H9 (cell line): ENCODE results near the gene NEDD4. TPM values are rescaled to one million over a fixed set of nuclear protein-coding genes. Genes with fewer than 3 reads are reported as not detected.

Experiments
- DNase-seq: peaks from one replicate; pipeline ENCODE4 v3.0.0-alpha.2; 2017
- H2AFZ ChIP-seq: one replicate; pipeline ENCODE4 v1.6.1; 2013; ENCODE audit warnings: mild to moderate bottlenecking, low read length, control low read depth, moderate library complexity
- H2AK5ac ChIP-seq: 2 replicates; pipeline ENCODE4 v1.6.1; 2013; ENCODE audit warnings: low read length, control low read depth, mixed read lengths; ENCODE audit not compliant: insufficient read length
- H2BK120ac ChIP-seq: one replicate; pipeline ENCODE4 v1.6.1; 2013; ENCODE audit warnings: low read depth, mild to moderate bottlenecking, low read length, control low read depth, inconsistent platforms; ENCODE audit not compliant: poor library complexity, severe bottlenecking
- H2BK12ac ChIP-seq: 2 replicates; pipeline ENCODE4 v1.6.1; 2013; ENCODE audit warnings: low read length, control low read depth, mixed read lengths, low read depth; ENCODE audit not compliant: insufficient read length
- H2BK15ac ChIP-seq: 2 replicates; pipeline ENCODE4 v1.6.1; 2013; ENCODE audit warnings: low read depth, low read length, control low read depth
- H2BK20ac ChIP-seq: one replicate; pipeline ENCODE4 v1.6.1; 2013; ENCODE audit warnings: low read depth, mild to moderate bottlenecking, low read length, control low read depth, inconsistent platforms; ENCODE audit not compliant: poor library complexity, severe bottlenecking
- H2BK5ac ChIP-seq: 2 replicates; pipeline ENCODE4 v1.6.1; 2013; ENCODE audit warnings: low read length, control low read depth, mixed read lengths; ENCODE audit not compliant: insufficient read length
- H3K14ac ChIP-seq: 2 replicates; pipeline ENCODE4 v1.6.1; 2013; ENCODE audit warnings: low read length, control low read depth; ENCODE audit not compliant: insufficient read depth
- H3K18ac ChIP-seq: 2 replicates; pipeline ENCODE4 v1.6.1; 2013; ENCODE audit warnings: low read depth, mild to moderate bottlenecking, mixed read lengths, low read length, control low read depth; ENCODE audit not compliant: insufficient read length
- H3K23ac ChIP-seq: 2 replicates; pipeline ENCODE4 v1.6.1; 2013; ENCODE audit warnings: low read length, control low read depth, mixed read lengths, low read depth; ENCODE audit not compliant: insufficient read length
- H3K23me2 ChIP-seq: 2 replicates; pipeline ENCODE4 v1.6.1; 2013; ENCODE audit warnings: low read depth, mild to moderate bottlenecking, mixed read lengths, low read length, control low read depth; ENCODE audit not compliant: insufficient read length, poor library complexity, severe bottlenecking
- H3K27ac ChIP-seq: 2 replicates; pipeline ENCODE4 v1.5.1; 2013; ENCODE audit warnings: low read length, control low read depth, mixed read lengths, low read depth; ENCODE audit not compliant: insufficient read length
- H3K27me3 ChIP-seq: 2 replicates; pipeline ENCODE4 v1.6.1; 2013; ENCODE audit warnings: low read length, control low read depth, inconsistent platforms; ENCODE audit not compliant: insufficient read depth
- H3K4ac ChIP-seq: 2 replicates; pipeline ENCODE4 v1.6.1; 2013; ENCODE audit warnings: low read depth, mild to moderate bottlenecking, control low read depth, inconsistent platforms, low read length, moderate library complexity
- H3K4me1 ChIP-seq: 2 replicates; pipeline ENCODE4 v1.6.1; 2013; ENCODE audit warnings: low read length, control low read depth, inconsistent platforms; ENCODE audit not compliant: insufficient read depth
- H3K4me2 ChIP-seq: 2 replicates; pipeline ENCODE4 v1.6.1; 2013; ENCODE audit warnings: low read length, control low read depth, mixed read lengths; ENCODE audit not compliant: insufficient read length, insufficient read depth
- H3K56ac ChIP-seq: 2 replicates; pipeline ENCODE4 v1.6.1; 2013; ENCODE audit warnings: low read depth, mild to moderate bottlenecking, mixed read lengths, low read length, control low read depth; ENCODE audit not compliant: insufficient read length
- H3K79me1 ChIP-seq: 2 replicates; pipeline ENCODE4 v1.6.1; 2013; ENCODE audit warnings: low read depth, mild to moderate bottlenecking, moderate library complexity, low read length, control low read depth, inconsistent platforms; ENCODE audit not compliant: insufficient read depth, poor library complexity, severe bottlenecking
- H3K79me2 ChIP-seq: 2 replicates; pipeline ENCODE4 v1.6.1; 2013; ENCODE audit warnings: low read length, control low read depth, inconsistent platforms; ENCODE audit not compliant: insufficient read depth
- H3K9ac ChIP-seq: 2 replicates; pipeline ENCODE4 v1.6.1; 2013; ENCODE audit warnings: low read length, control low read depth, mixed read lengths; ENCODE audit not compliant: insufficient read length; ENCODE audit errors: extremely low read depth
- H3K9me3 ChIP-seq: one replicate; pipeline ENCODE4 v1.6.1; 2013; ENCODE audit warnings: low read depth, low read length, inconsistent platforms; ENCODE audit not compliant: control insufficient read depth
- H3T11ph ChIP-seq: one replicate; pipeline ENCODE4 v1.6.1; 2013; ENCODE audit warnings: mild to moderate bottlenecking, low read length, control low read depth, inconsistent platforms
- H4K20me1 ChIP-seq: one replicate; pipeline ENCODE4 v1.6.1; 2013; ENCODE audit not compliant: control insufficient read depth, insufficient read length, insufficient read depth
- H4K5ac ChIP-seq: 2 replicates; pipeline ENCODE4 v1.6.1; 2013; ENCODE audit warnings: low read depth, mild to moderate bottlenecking, mixed read lengths, low read length, control low read depth; ENCODE audit not compliant: insufficient read length
- H4K8ac ChIP-seq: replicated peaks from 2 replicates; pipeline ENCODE4 v1.6.1; 2013; ENCODE audit warnings: low read length, control low read depth, mixed read lengths, low read depth; ENCODE audit not compliant: insufficient read length
- H4K91ac ChIP-seq: 2 replicates; pipeline ENCODE4 v1.6.1; 2013; ENCODE audit warnings: low read depth, mild to moderate bottlenecking, moderate library complexity, mixed read lengths, low read length, control low read depth; ENCODE audit not compliant: insufficient read length
- H3K27ac Mint-ChIP-seq, 3 experiments: 2 replicates in 2 of 3; 3 replicates in 1 of 3; pipeline ENCODE4 v1.8.0; 2020 to 2021; ENCODE audit warnings: mixed read lengths in 3 of 3, mild to moderate bottlenecking in 1 of 3, moderate library complexity in 1 of 3
- H3K27me3 Mint-ChIP-seq: 2 replicates; pipeline ENCODE4 v1.8.0; 2021; ENCODE audit warnings: low read depth, mild to moderate bottlenecking, moderate library complexity, mixed read lengths
- H3K36me3 Mint-ChIP-seq, 3 experiments: 2 replicates in 2 of 3; 3 replicates in 1 of 3; pipeline ENCODE4 v1.8.0; 2020 to 2021; ENCODE audit warnings: low read depth in 3 of 3, mixed read lengths in 3 of 3; ENCODE audit not compliant: insufficient read depth in 1 of 3
- H3K4me1 Mint-ChIP-seq, 2 experiments: 2 replicates each; pipeline ENCODE4 v1.8.0; 2020; ENCODE audit warnings: mixed read lengths in 2 of 2
- H3K4me3 Mint-ChIP-seq, 2 experiments: 2 replicates in 1 of 2; 3 replicates in 1 of 2; pipeline ENCODE4 v1.8.0; 2020 to 2021; ENCODE audit warnings: mild to moderate bottlenecking in 2 of 2, mixed read lengths in 2 of 2, moderate library complexity in 1 of 2
- H3K9me3 Mint-ChIP-seq, 2 experiments: 2 replicates in 1 of 2; 3 replicates in 1 of 2; pipeline ENCODE4 v1.8.0; 2020; ENCODE audit warnings: mild to moderate bottlenecking in 2 of 2, mixed read lengths in 2 of 2, moderate library complexity in 1 of 2
- WGBS: extraction: QIAGEN DNeasy Blood & Tissue Kit; methylation state at CpG from one replicate; pipeline ENCODE4 v1.1.7; 2013; ENCODE audit warnings: missing lambda C conversion rate, low lambda C conversion rate, mixed read lengths; ENCODE audit not compliant: insufficient read length; ENCODE audit errors: extremely low coverage; 5-methylcytosine and 5-hydroxymethylcytosine counted together
- total RNA-seq: library from RNA; stranded (reverse); gene quantifications from 2 replicates; pipeline ENCODE4 v1.2.1, GENCODE V29; 2021
- TF ChIP-seq, protein P1 (sequence below): fragments of 200-600 bp; sonication (generic); conservative IDR thresholded peaks from 3 replicates; pipeline ENCODE4 v1.8.0; 2021; ENCODE audit warnings: antibody characterized with exemption, mild to moderate bottlenecking

NEDD4 gene
- total RNA-seq, 1 experiment from 2014 or later: 9.6 TPM

GRCh38 chr15:55799291-55800212, 193.9 kb downstream of the NEDD4 start:
- H3K79me1 ChIP-seq: no peaks in the 10 kb centered on the region
- H3K4ac ChIP-seq: no peak overlapping the region; the same call in 1 of the 2 replicates
- no peak overlapping the region for H3K23ac ChIP-seq
- H2AFZ ChIP-seq: peak overlapping the region; percentile 99
- H3K14ac ChIP-seq: no peak overlapping the region
- peaks cover 7 to 17% of the 10 kb centered on the region in 2 experiments for H3K4me1 Mint-ChIP-seq
- H2AK5ac ChIP-seq: no peak overlapping the region
- TF ChIP-seq, protein P1, sequence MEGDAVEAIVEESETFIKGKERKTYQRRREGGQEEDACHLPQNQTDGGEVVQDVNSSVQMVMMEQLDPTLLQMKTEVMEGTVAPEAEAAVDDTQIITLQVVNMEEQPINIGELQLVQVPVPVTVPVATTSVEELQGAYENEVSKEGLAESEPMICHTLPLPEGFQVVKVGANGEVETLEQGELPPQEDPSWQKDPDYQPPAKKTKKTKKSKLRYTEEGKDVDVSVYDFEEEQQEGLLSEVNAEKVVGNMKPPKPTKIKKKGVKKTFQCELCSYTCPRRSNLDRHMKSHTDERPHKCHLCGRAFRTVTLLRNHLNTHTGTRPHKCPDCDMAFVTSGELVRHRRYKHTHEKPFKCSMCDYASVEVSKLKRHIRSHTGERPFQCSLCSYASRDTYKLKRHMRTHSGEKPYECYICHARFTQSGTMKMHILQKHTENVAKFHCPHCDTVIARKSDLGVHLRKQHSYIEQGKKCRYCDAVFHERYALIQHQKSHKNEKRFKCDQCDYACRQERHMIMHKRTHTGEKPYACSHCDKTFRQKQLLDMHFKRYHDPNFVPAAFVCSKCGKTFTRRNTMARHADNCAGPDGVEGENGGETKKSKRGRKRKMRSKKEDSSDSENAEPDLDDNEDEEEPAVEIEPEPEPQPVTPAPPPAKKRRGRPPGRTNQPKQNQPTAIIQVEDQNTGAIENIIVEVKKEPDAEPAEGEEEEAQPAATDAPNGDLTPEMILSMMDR: peak; percentile 85
- no peak overlapping the region for H2BK15ac ChIP-seq
- peak; percentile 75 for DNase-seq
- H4K8ac ChIP-seq: peak overlapping the region; percentile 79
- no peak overlapping the region for H4K91ac ChIP-seq
- H3K9ac ChIP-seq: no peak overlapping the region
- no peaks in the 10 kb centered on the region for H4K20me1 ChIP-seq
- H3K18ac ChIP-seq: no peak overlapping the region
- H3K27me3 Mint-ChIP-seq: peaks cover 7% of the 10 kb centered on the region
- H3K9me3 Mint-ChIP-seq: peaks cover 3 to 5% of the 10 kb centered on the region in 2 experiments
- no peak overlapping the region for H3T11ph ChIP-seq
- H2BK5ac ChIP-seq: no peak overlapping the region
- H4K5ac ChIP-seq: no peak overlapping the region
- no peak overlapping the region for H2BK120ac ChIP-seq
- WGBS: no CpG with 5 or more reads among the region's 10 CpGs
- H2BK12ac ChIP-seq: no peak overlapping the region
- H3K27ac ChIP-seq: no peak overlapping the region
- no peak overlapping the region for H3K27ac Mint-ChIP-seq
- H3K36me3 Mint-ChIP-seq: peaks cover 0 to 4% (median 0%) of the 10 kb centered on the region in 3 experiments; a peak in 3 of 7 replicates
- no peaks in the 10 kb centered on the region for H3K23me2 ChIP-seq
- H3K9me3 ChIP-seq: peaks cover 4% of the 10 kb centered on the region
- H2BK20ac ChIP-seq: no peak overlapping the region
- no peaks in the 10 kb centered on the region for H3K27me3 ChIP-seq
- H3K4me2 ChIP-seq: no peak overlapping the region
- H3K4me1 ChIP-seq: peaks cover 4% of the 10 kb centered on the region; the same call in 1 of the 2 replicates
- H3K56ac ChIP-seq: no peak overlapping the region
- H3K79me2 ChIP-seq: no peaks in the 10 kb centered on the region
- H3K4me3 Mint-ChIP-seq: no peak overlapping the region
